ENCODE results near the gene SLC38A9. TPM values are rescaled to one million over a fixed set of nuclear protein-coding genes. Genes with fewer than 3 reads are reported as not detected.
"Not testable (repeated sequence)": the region's sequence is repeated elsewhere in the genome, so short reads cannot be mapped to it uniquely, and the experiment has no call there.

Gene SLC38A9
- total RNA-seq, 1 donor from 2014 or later = 36.6 TPM

- no peaks in the 10 kb centered on the region for H3K27me3 Mint-ChIP-seq
Measured at GRCh38 chr5:55699041-55699688, 13.0 kb downstream of the SLC38A9 start.

GRCh38 chr5:55696704-55697103 is 15.4 kb downstream of the SLC38A9 start:
- H3K27ac Mint-ChIP-seq; H3K27me3 Mint-ChIP-seq; H3K4me3 Mint-ChIP-seq; DNase-seq (ENCODE audit: extremely low spot score, unreplicated experiment); H3K4me1 Mint-ChIP-seq (ENCODE audit: unreplicated experiment); H3K9me3 Mint-ChIP-seq: not testable (repeated sequence)
- peaks cover 14% of the 10 kb centered on the region for H3K36me3 Mint-ChIP-seq

More at GRCh38 chr5:55699041-55699688, 13.0 kb downstream of the SLC38A9 start:
- H3K36me3 Mint-ChIP-seq = peaks cover 15% of the 10 kb centered on the region
- H3K27ac Mint-ChIP-seq = no peak overlapping the region
- no peaks in the 10 kb centered on the region for H3K4me1 Mint-ChIP-seq (ENCODE audit: unreplicated experiment)
- no peak for TF ChIP-seq CTCF (conservative IDR thresholded peaks at IDR 0.05)
- no peaks in the 10 kb centered on the region for H3K9me3 Mint-ChIP-seq
- no peak overlapping the region for H3K4me3 Mint-ChIP-seq
- no peak for DNase-seq (ENCODE audit: extremely low spot score, unreplicated experiment)

GRCh38 chr5:55694152-55694830 is 17.8 kb downstream of the SLC38A9 start:
- Mint-ChIP-seq H3K27me3 (no peaks in the 10 kb centered on the region), H3K4me1 (ENCODE audit: unreplicated experiment) (peaks cover 9% of the 10 kb centered on the region), H3K27ac (no peak overlapping the region), H3K9me3 (no peaks in the 10 kb centered on the region), H3K36me3 (peaks cover 9% of the 10 kb centered on the region), H3K4me3 (no peak overlapping the region)
- peak; percentile 66 for TF ChIP-seq CTCF (conservative IDR thresholded peaks at IDR 0.05)
- DNase-seq (ENCODE audit: extremely low spot score, unreplicated experiment) = no peak

- no peaks in the 10 kb centered on the region for H3K9me3 Mint-ChIP-seq
- peaks cover 9% of the 10 kb centered on the region for H3K4me1 Mint-ChIP-seq (ENCODE audit: unreplicated experiment)
- DNase-seq (ENCODE audit: extremely low spot score, unreplicated experiment) = no peak
- no peaks in the 10 kb centered on the region for H3K27me3 Mint-ChIP-seq
- no peak overlapping the region for H3K4me3 Mint-ChIP-seq
- TF ChIP-seq CTCF (conservative IDR thresholded peaks at IDR 0.05) = no peak
- peaks cover 8% of the 10 kb centered on the region for H3K36me3 Mint-ChIP-seq
- H3K27ac Mint-ChIP-seq = no peak overlapping the region
Measured at GRCh38 chr5:55692509-55692908, 19.6 kb downstream of the SLC38A9 start.

- H3K27ac Mint-ChIP-seq = no peak overlapping the region
- DNase-seq (ENCODE audit: extremely low spot score, unreplicated experiment) = no peak
- no peak overlapping the region for H3K4me3 Mint-ChIP-seq
- peaks cover 9% of the 10 kb centered on the region for H3K4me1 Mint-ChIP-seq (ENCODE audit: unreplicated experiment)
- H3K27me3 Mint-ChIP-seq = no peaks in the 10 kb centered on the region
- TF ChIP-seq CTCF (conservative IDR thresholded peaks at IDR 0.05) = peak; percentile 49
- H3K9me3 Mint-ChIP-seq = no peaks in the 10 kb centered on the region
- H3K36me3 Mint-ChIP-seq = peaks cover 8% of the 10 kb centered on the region
Measured at GRCh38 chr5:55692106-55692417, 20.1 kb downstream of the SLC38A9 start.

- TF ChIP-seq CTCF (conservative IDR thresholded peaks at IDR 0.05) = peak; percentile 87
- H3K36me3 Mint-ChIP-seq = peaks cover 11% of the 10 kb centered on the region
- no peaks in the 10 kb centered on the region for H3K9me3 Mint-ChIP-seq
- H3K4me3 Mint-ChIP-seq = no peak overlapping the region
- H3K27me3 Mint-ChIP-seq = no peaks in the 10 kb centered on the region
- peaks cover 9% of the 10 kb centered on the region for H3K4me1 Mint-ChIP-seq (ENCODE audit: unreplicated experiment)
- DNase-seq (ENCODE audit: extremely low spot score, unreplicated experiment) = no peak
- no peak overlapping the region for H3K27ac Mint-ChIP-seq
Measured at GRCh38 chr5:55691265-55692105, 20.6 kb downstream of the SLC38A9 start.

Data from type B pancreatic cell (in vitro differentiated cells).